Measurements from ENCODE around the gene DCLK1.

DCLK1 gene

DNA sequence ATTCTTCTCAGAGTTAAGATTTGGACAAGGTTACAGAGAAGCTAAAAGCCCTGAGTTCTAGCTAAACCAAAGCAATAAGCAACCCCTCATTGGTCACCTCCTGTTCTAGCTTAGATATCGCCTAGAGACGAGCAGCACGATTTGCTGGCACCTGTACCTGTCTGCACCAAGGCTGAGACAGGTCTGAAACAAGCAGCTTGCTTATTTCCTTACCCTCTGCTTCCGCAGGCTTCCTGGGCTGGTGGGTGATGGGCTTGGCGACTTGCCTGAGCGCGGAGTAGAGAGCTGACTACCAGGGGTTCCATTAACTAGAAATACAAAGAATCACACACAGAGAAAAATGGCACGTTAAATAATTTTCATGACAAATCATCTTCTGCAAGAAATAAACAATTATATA, 276.9 kb downstream of the DCLK1 start:
- Histone ChIP-seq H3K27me3 (ENCODE audit: insufficient read depth, low read length, poor library complexity, severe bottlenecking) (no peaks in the 10 kb centered on the region), H3K36me3 (ENCODE audit: insufficient read depth, low read length) (no peaks in the 10 kb centered on the region), H2AFZ (ENCODE audit: low read length) (no peak overlapping the region), H3K9me3 (ENCODE audit: insufficient read depth, low read depth, low read length) (no peaks in the 10 kb centered on the region), H3F3A (ENCODE audit: low read depth) (no peaks in the 10 kb centered on the region), H3K9me2 (replicated peaks; ENCODE audit: low read depth, low read length) (no peaks in the 10 kb centered on the region), H3K79me2 (ENCODE audit: insufficient read depth, low read length) (no peaks in the 10 kb centered on the region), H3K4me2 (ENCODE audit: low read depth, low read length, poor library complexity, severe bottlenecking) (no peak overlapping the region), H3K4me1 (ENCODE audit: insufficient read depth, low read length, poor library complexity, severe bottlenecking) (no peaks in the 10 kb centered on the region), H4K20me1 (ENCODE audit: insufficient read depth, low read length, poor library complexity, severe bottlenecking) (no peaks in the 10 kb centered on the region), H3K9ac (ENCODE audit: low read depth, low read length, poor library complexity, severe bottlenecking) (no peak overlapping the region), H3K4me3 (ENCODE audit: low read length, poor library complexity, severe bottlenecking) (no peak overlapping the region)
- TF ChIP-seq, protein P1, sequence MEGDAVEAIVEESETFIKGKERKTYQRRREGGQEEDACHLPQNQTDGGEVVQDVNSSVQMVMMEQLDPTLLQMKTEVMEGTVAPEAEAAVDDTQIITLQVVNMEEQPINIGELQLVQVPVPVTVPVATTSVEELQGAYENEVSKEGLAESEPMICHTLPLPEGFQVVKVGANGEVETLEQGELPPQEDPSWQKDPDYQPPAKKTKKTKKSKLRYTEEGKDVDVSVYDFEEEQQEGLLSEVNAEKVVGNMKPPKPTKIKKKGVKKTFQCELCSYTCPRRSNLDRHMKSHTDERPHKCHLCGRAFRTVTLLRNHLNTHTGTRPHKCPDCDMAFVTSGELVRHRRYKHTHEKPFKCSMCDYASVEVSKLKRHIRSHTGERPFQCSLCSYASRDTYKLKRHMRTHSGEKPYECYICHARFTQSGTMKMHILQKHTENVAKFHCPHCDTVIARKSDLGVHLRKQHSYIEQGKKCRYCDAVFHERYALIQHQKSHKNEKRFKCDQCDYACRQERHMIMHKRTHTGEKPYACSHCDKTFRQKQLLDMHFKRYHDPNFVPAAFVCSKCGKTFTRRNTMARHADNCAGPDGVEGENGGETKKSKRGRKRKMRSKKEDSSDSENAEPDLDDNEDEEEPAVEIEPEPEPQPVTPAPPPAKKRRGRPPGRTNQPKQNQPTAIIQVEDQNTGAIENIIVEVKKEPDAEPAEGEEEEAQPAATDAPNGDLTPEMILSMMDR (conservative IDR thresholded peaks at IDR 0.05; ENCODE audit: low read length): no peak
- TF ChIP-seq EZH2phosphoT487 (IDR thresholded peaks at IDR 0.05; ENCODE audit: borderline replicate concordance): no peak

DNA sequence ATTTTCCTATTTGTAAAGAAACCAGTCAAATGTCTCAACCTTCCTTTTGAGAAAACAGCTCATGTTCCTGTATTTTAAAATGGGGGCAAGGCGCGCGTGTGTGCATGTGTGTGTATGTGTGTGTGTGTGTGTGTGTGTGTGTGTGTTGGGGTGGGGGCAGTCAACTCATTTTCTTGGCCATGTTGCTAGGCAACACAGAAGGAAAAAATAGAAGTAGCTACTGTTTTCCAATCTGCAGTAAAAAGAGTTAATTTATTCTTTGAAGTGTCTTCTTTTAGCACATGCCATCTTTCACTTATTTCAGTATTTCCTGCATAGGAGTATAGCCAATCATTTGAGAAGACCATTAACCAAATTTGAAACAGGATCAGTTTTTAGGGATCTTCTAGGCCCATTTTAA, 279.3 kb downstream of the DCLK1 start:
- no peak overlapping the region for H3K4me2 ChIP-seq (ENCODE audit: low read depth, low read length, poor library complexity, severe bottlenecking)
- H3K36me3 ChIP-seq (ENCODE audit: insufficient read depth, low read length): no peaks in the 10 kb centered on the region
- H3K4me1 ChIP-seq (ENCODE audit: insufficient read depth, low read length, poor library complexity, severe bottlenecking): no peaks in the 10 kb centered on the region
- no peak overlapping the region for H3K4me3 ChIP-seq (ENCODE audit: low read length, poor library complexity, severe bottlenecking)
- no peak overlapping the region for H2AFZ ChIP-seq (ENCODE audit: low read length)
- no peaks in the 10 kb centered on the region for H4K20me1 ChIP-seq (ENCODE audit: insufficient read depth, low read length, poor library complexity, severe bottlenecking)
- no peaks in the 10 kb centered on the region for H3F3A ChIP-seq (ENCODE audit: low read depth)
- H3K9ac ChIP-seq (ENCODE audit: low read depth, low read length, poor library complexity, severe bottlenecking): no peak overlapping the region
- H3K27me3 ChIP-seq (ENCODE audit: insufficient read depth, low read length, poor library complexity, severe bottlenecking): no peaks in the 10 kb centered on the region
- no peak for TF ChIP-seq EZH2phosphoT487 (IDR thresholded peaks at IDR 0.05; ENCODE audit: borderline replicate concordance)
- TF ChIP-seq, protein P1 (conservative IDR thresholded peaks at IDR 0.05; ENCODE audit: low read length): no peak
- H3K9me2 ChIP-seq (replicated peaks; ENCODE audit: low read depth, low read length): no peaks in the 10 kb centered on the region
- no peaks in the 10 kb centered on the region for H3K9me3 ChIP-seq (ENCODE audit: insufficient read depth, low read depth, low read length)
- no peaks in the 10 kb centered on the region for H3K79me2 ChIP-seq (ENCODE audit: insufficient read depth, low read length)

DNA sequence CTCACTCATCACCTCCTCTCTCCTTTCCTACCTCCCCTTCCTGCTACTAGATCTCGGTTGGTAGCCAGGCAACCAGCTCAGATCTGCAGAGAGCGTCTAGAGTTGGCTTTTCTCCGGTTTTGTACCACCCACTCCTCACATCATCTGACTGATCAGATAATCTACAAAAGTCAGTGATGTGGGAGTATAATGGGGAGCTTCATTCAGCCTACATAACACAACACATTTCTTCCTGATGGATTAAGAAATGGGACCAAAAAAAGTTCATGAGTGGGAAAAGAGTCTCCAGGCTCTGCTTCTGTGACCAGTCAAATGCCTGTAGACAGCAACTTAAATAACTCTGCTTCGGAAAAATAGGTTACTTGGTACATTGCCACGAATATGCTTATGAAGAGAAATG, 279.8 kb downstream of the DCLK1 start:
- no peak overlapping the region for H3K4me2 ChIP-seq (ENCODE audit: low read depth, low read length, poor library complexity, severe bottlenecking)
- TF ChIP-seq, protein P1 (conservative IDR thresholded peaks at IDR 0.05; ENCODE audit: low read length): no peak
- TF ChIP-seq EZH2phosphoT487 (IDR thresholded peaks at IDR 0.05; ENCODE audit: borderline replicate concordance): no peak
- H3K9me3 ChIP-seq (ENCODE audit: insufficient read depth, low read depth, low read length): no peaks in the 10 kb centered on the region
- H2AFZ ChIP-seq (ENCODE audit: low read length): no peak overlapping the region
- H3K36me3 ChIP-seq (ENCODE audit: insufficient read depth, low read length): no peaks in the 10 kb centered on the region
- no peaks in the 10 kb centered on the region for H3F3A ChIP-seq (ENCODE audit: low read depth)
- H3K27me3 ChIP-seq (ENCODE audit: insufficient read depth, low read length, poor library complexity, severe bottlenecking): no peaks in the 10 kb centered on the region
- no peak overlapping the region for H3K9ac ChIP-seq (ENCODE audit: low read depth, low read length, poor library complexity, severe bottlenecking)
- no peaks in the 10 kb centered on the region for H3K79me2 ChIP-seq (ENCODE audit: insufficient read depth, low read length)
- no peak overlapping the region for H3K4me3 ChIP-seq (ENCODE audit: low read length, poor library complexity, severe bottlenecking)
- no peaks in the 10 kb centered on the region for H3K9me2 ChIP-seq (replicated peaks; ENCODE audit: low read depth, low read length)
- no peaks in the 10 kb centered on the region for H4K20me1 ChIP-seq (ENCODE audit: insufficient read depth, low read length, poor library complexity, severe bottlenecking)
- H3K4me1 ChIP-seq (ENCODE audit: insufficient read depth, low read length, poor library complexity, severe bottlenecking): no peaks in the 10 kb centered on the region

Data from Loucy (cell line).